HepG2 (cell line): ENCODE data around the gene MINDY1. TPM values are rescaled to one million over a fixed set of nuclear protein-coding genes. Genes with fewer than 3 reads are reported as not detected.
A peak's percentile ranks its signal among the peaks of the same experiment; 100 is the strongest.

Source experiments
- ATAD3A ChIP-seq: sonication (generic); formaldehyde crosslinking; IDR thresholded peaks from 2 replicates; pipeline ENCODE4 v1.4.0; 2020; ENCODE audit warnings: missing genetic modification reagents
- CEBPB ChIP-seq: IDR thresholded peaks from 2 replicates; pipeline ENCODE4 v1.6.1; 2011; ENCODE audit warnings: low read depth, low read length, improper control_type of control experiment, borderline replicate concordance
- CSRNP2 ChIP-seq: sonication (generic); formaldehyde crosslinking; conservative IDR thresholded peaks from 2 replicates; pipeline ENCODE4 v1.8.0; 2022; ENCODE audit warnings: low read depth, missing genetic modification reagents
- FIP1L1 ChIP-seq: fragments of 200-400 bp; formaldehyde crosslinking; IDR thresholded peaks from 2 replicates; pipeline ENCODE4 v1.6.1; 2018; ENCODE audit warnings: low read depth, mild to moderate bottlenecking, low read length, moderate library complexity, borderline replicate concordance; ENCODE audit not compliant: insufficient read depth
- FOSL1 ChIP-seq: sonication (generic); formaldehyde crosslinking; IDR thresholded peaks from 2 replicates; pipeline ENCODE4 v1.9.0; 2021; ENCODE audit warnings: missing genetic modification reagents, borderline replicate concordance
- HNRNPLL ChIP-seq: fragments of 200-400 bp; formaldehyde crosslinking; IDR thresholded peaks from 2 replicates; pipeline ENCODE4 v1.6.1; 2017; ENCODE audit warnings: mild to moderate bottlenecking, low read depth, low read length; ENCODE audit not compliant: poor library complexity, severe bottlenecking
- IKZF1 ChIP-seq: fragments of 450-650 bp; IDR thresholded peaks from 2 replicates; pipeline ENCODE4 v1.7.1; 2016
- MXD4 ChIP-seq: IDR thresholded peaks from 2 replicates; pipeline ENCODE4 v1.6.1; 2016; ENCODE audit warnings: mild to moderate bottlenecking, missing biosample characterization, missing genetic modification reagents
- RFX5 ChIP-seq: IDR thresholded peaks from 2 replicates; pipeline ENCODE4 v1.6.1; 2011; ENCODE audit warnings: low read depth, low read length, improper control_type of control experiment
- RNF2 ChIP-seq: fragments of 450-650 bp; conservative IDR thresholded peaks from 2 replicates; pipeline ENCODE4 v1.6.1; 2016; ENCODE audit warnings: low read depth
- THAP11 ChIP-seq: IDR thresholded peaks from 2 replicates; pipeline ENCODE4 v1.6.1; 2016; ENCODE audit warnings: missing biosample characterization, missing genetic modification reagents
- ZBTB43 ChIP-seq: sonication (generic); formaldehyde crosslinking; conservative IDR thresholded peaks from 2 replicates; pipeline ENCODE4 v1.4.0; 2020; ENCODE audit warnings: missing genetic modification reagents
- ZC3H4 ChIP-seq: sonication (generic); formaldehyde crosslinking; IDR thresholded peaks from 2 replicates; pipeline ENCODE4 v1.4.0; 2020; ENCODE audit warnings: missing genetic modification reagents, borderline replicate concordance
- ZNF343 ChIP-seq: sonication (generic); formaldehyde crosslinking; IDR thresholded peaks from 2 replicates; pipeline ENCODE4 v1.4.0; 2020; ENCODE audit warnings: mild to moderate bottlenecking, missing genetic modification reagents
- ZNF776 ChIP-seq: sonication (generic); formaldehyde crosslinking; IDR thresholded peaks from 2 replicates; pipeline ENCODE4 v1.4.0; 2020; ENCODE audit warnings: mild to moderate bottlenecking, missing genetic modification reagents
- ZNF782 ChIP-seq: sonication (generic); formaldehyde crosslinking; IDR thresholded peaks from 2 replicates; pipeline ENCODE4 v1.4.0; 2020; ENCODE audit warnings: missing genetic modification reagents, mild to moderate bottlenecking, borderline replicate concordance
- polyA plus RNA-seq, 8 experiments: library from polyadenylated mRNA; depleted of rRNA in 3 of 8; stranded (reverse) in 7 of 8; unstranded in 1 of 8; fragments of >200 nt; fragmentation: Illumina TruSeq in 4 of 8; extraction: Trizol in 4 of 8; gene quantifications; 2 replicates each; pipeline versions ENCODE4 v1.2.1 to v1.2.3, GENCODE V29; 2011 to 2016; ENCODE audit warnings: low read depth in 4 of 8, missing spikeins in 1 of 8, mixed read lengths in 1 of 8; ENCODE audit not compliant: insufficient read depth in 1 of 8
- total RNA-seq, 5 experiments: library from RNA; depleted of rRNA; stranded (reverse); fragments of >200 nt; fragmentation: Illumina TruSeq; extraction: Trizol; gene quantifications; 2 replicates each; pipeline ENCODE4 v1.2.3, GENCODE V29; 2016; ENCODE audit warnings: low read depth in 1 of 5
- TF ChIP-seq, protein P1 (sequence below): IDR thresholded peaks from 2 replicates; pipeline ENCODE4 v1.6.1; 2012; ENCODE audit warnings: low read depth, low read length, improper control_type of control experiment

MINDY1 gene
- total and polyA plus RNA-seq, 2 of the 13 experiments (the other 11 are each of a cell fraction or from before 2014, with no cell fraction given), result 11.1 to 15.0 TPM

DNA sequence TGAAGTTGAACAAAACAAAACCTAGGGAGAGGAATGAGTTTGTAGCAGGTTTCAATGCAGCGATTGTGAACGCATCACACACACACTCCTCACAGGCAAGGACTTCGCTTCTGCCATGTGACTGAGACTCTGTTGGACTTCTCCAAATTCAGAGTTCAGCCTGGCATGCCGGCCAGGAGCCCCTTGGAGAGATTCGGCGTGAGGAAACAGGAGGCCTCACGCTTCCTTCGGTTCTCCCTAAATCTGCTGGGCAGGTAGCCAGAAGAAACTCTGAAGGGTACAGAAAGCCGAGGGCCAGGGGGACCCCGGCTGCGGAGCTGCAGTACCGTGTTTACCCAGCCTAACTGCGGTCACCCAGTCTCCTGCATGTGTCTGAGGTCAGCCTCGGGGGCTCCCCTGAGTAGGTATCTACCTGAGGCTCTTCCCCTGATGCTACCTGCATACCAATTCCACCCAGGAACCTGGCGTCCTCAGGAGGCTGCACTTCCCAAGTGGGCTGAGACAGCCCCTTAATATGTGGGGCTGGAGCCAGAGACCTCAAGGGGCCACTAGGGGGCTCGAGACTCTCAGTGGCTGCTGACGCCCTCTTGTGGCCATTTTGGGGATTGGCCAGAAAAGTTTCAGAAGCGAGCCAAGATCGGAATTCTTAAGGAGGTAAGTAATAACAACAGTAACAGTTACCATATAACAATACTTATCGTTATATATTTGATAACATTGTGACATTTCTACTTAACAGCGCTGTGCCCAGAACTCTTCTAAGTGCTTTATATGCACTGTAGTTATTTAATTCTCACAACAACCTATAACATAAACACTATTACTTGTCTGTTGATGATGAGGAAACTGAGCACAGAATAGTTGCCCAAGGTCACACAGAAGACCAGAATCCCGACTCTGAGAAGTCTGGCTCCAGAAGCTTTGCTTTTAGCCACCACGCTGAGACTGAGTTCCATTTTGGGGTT lies 27.3 kb downstream of the MINDY1 start (continued):
- no peak for TF ChIP-seq ZNF782 (CRISPR knock-in tag)
- TF ChIP-seq MXD4, result peak; percentile 41; the same call in 1 of the 2 replicates
- no peak for TF ChIP-seq ZC3H4 (CRISPR knock-in tag)
- no peak for TF ChIP-seq ZNF776 (CRISPR knock-in tag)
- no peak for TF ChIP-seq ATAD3A
- TF ChIP-seq HNRNPLL, result no peak
- TF ChIP-seq CEBPB, result no peak
- no peak for TF ChIP-seq FOSL1 (CRISPR knock-in tag)
- TF ChIP-seq CSRNP2, result no peak
- TF ChIP-seq ZBTB43 (CRISPR knock-in tag), result no peak
- TF ChIP-seq RFX5, result no peak
- no peak for TF ChIP-seq IKZF1
- no peak; the same call in none of the 2 replicates for TF ChIP-seq THAP11 (CRISPR knock-in tag)
- TF ChIP-seq RNF2, result no peak
- TF ChIP-seq, protein P1, sequence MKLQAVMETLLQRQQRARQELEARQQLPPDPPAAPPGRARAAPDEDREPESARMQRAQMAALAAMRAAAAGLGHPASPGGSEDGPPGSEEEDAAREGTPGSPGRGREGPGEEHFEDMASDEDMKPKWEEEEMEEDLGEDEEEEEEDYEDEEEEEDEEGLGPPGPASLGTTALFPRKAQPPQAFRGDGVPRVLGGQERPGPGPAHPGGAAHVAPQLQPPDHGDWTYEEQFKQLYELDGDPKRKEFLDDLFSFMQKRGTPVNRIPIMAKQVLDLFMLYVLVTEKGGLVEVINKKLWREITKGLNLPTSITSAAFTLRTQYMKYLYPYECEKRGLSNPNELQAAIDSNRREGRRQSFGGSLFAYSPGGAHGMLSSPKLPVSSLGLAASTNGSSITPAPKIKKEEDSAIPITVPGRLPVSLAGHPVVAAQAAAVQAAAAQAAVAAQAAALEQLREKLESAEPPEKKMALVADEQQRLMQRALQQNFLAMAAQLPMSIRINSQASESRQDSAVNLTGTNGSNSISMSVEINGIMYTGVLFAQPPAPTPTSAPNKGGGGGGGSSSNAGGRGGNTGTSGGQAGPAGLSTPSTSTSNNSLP, result no peak
- no peak for TF ChIP-seq FIP1L1
- TF ChIP-seq ZNF343 (CRISPR knock-in tag), result 0 out of 2 replicates have a peak, but pooled peaks have one; percentile 51
